Measurements from ENCODE around the gene CDKAL1.

GRCh38 chr6:20686142-20686541 lies 151.9 kb downstream of the CDKAL1 start:
- no peak for TF ChIP-seq ELF4 (CRISPR knock-in tag; IDR thresholded peaks at IDR 0.05)
- TF ChIP-seq ZNF124 (CRISPR knock-in tag; IDR thresholded peaks at IDR 0.05): no peak
- TF ChIP-seq GATAD2B (IDR thresholded peaks at IDR 0.05; ENCODE audit: borderline replicate concordance): no peak
- no peak for TF ChIP-seq BHLHE40 (IDR thresholded peaks at IDR 0.05; ENCODE audit: low read length)
- no peak for TF ChIP-seq KAT7 (CRISPR knock-in tag; IDR thresholded peaks at IDR 0.05; ENCODE audit: borderline replicate concordance)
- no peak for TF ChIP-seq ZNF655 (CRISPR knock-in tag; IDR thresholded peaks at IDR 0.05)
- no peak for TF ChIP-seq SMAD4 (CRISPR knock-in tag; conservative IDR thresholded peaks at IDR 0.05)
- TF ChIP-seq PATZ1 (CRISPR knock-in tag; IDR thresholded peaks at IDR 0.05; ENCODE audit: borderline replicate concordance): no peak
- TF ChIP-seq ZBTB2 (IDR thresholded peaks at IDR 0.05): no peak

Data from K562 (cell line).